MG63 (cell line): Measurements from ENCODE around the gene ZNF385B. TPM values are rescaled to one million over a fixed set of nuclear protein-coding genes. Genes with fewer than 3 reads are reported as not detected.

Experiments
- DNase-seq: peaks from one replicate; pipeline ENCODE4 v3.0.0-alpha.2; 2020
- H3K27me3 ChIP-seq: fragments of 250-450 bp; sonication (Bioruptor Pico); 2 replicates; pipeline ENCODE4 v1.5.1; 2020; ENCODE audit warnings: mild to moderate bottlenecking, moderate library complexity
- H3K36me3 ChIP-seq: fragments of 250-450 bp; sonication (Bioruptor Pico); 2 replicates; pipeline ENCODE4 v1.5.1; 2020; ENCODE audit warnings: mild to moderate bottlenecking, moderate library complexity
- H3K4me3 ChIP-seq: fragments of 250-450 bp; sonication (Bioruptor Pico); 2 replicates; pipeline ENCODE4 v1.5.1; 2020; ENCODE audit warnings: mild to moderate bottlenecking, moderate library complexity
- H3K9me3 ChIP-seq: fragments of 250-450 bp; sonication (Bioruptor Pico); 2 replicates; pipeline ENCODE4 v1.5.1; 2020; ENCODE audit warnings: mild to moderate bottlenecking, moderate library complexity
- total RNA-seq: library from RNA; depleted of rRNA; stranded (reverse); fragments of >200 nt; shearing (Covaris generic); gene quantifications from 2 replicates; pipeline ENCODE4 v1.2.3, GENCODE V29; 2014; ENCODE audit warnings: low replicate concordance

Gene ZNF385B
- total RNA-seq, 1 experiment from 2014 or later: not detected

- Histone ChIP-seq H3K36me3 (no peaks in the 10 kb centered on the region), H3K27me3 (no peaks in the 10 kb centered on the region), H3K4me3 (no peak overlapping the region), H3K9me3 (no peaks in the 10 kb centered on the region)
- no peak for DNase-seq
Measured at GRCh38 chr2:179824961-179825360, 36.5 kb downstream of the ZNF385B start.

DNA sequence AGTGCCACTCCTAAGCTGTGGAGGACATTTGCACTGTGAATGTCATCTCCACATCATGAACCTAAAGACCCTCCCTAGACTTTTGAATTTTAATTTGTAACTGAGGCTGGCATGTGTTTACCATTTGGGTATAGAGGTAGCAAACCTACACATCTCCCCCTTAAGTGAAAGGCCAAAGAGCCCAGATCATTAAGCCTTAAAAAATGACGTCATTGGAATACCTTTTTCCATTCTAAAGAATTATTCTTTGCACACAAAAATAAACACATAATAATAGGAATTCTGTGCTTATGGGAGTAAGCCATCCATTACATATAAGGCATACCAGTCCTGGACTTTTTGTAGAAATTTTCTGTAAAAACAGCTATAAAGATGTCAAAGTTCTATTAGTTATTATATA lies 38.9 kb downstream of the ZNF385B start:
- no peaks in the 10 kb centered on the region for H3K9me3 ChIP-seq

GRCh38 chr2:179818546-179818945 lies 42.9 kb downstream of the ZNF385B start:
- DNase-seq: no peak
- H3K27me3 ChIP-seq: no peaks in the 10 kb centered on the region
- H3K9me3 ChIP-seq: no peaks in the 10 kb centered on the region
- H3K36me3 ChIP-seq: no peaks in the 10 kb centered on the region
- no peak overlapping the region for H3K4me3 ChIP-seq

More for the DNA sequence above, 38.9 kb downstream of the ZNF385B start:
- Histone ChIP-seq H3K36me3 (no peaks in the 10 kb centered on the region), H3K27me3 (no peaks in the 10 kb centered on the region), H3K4me3 (no peak overlapping the region)
- no peak for DNase-seq

GRCh38 chr2:179817181-179817841 lies 44.1 kb downstream of the ZNF385B start:
- no peaks in the 10 kb centered on the region for H3K9me3 ChIP-seq
- H3K27me3 ChIP-seq: no peaks in the 10 kb centered on the region
- H3K36me3 ChIP-seq: no peaks in the 10 kb centered on the region
- no peak overlapping the region for H3K4me3 ChIP-seq
- DNase-seq: peak; percentile 9

GRCh38 chr2:179814050-179814449 lies 47.4 kb downstream of the ZNF385B start:
- DNase-seq: peak; percentile 1

DNA sequence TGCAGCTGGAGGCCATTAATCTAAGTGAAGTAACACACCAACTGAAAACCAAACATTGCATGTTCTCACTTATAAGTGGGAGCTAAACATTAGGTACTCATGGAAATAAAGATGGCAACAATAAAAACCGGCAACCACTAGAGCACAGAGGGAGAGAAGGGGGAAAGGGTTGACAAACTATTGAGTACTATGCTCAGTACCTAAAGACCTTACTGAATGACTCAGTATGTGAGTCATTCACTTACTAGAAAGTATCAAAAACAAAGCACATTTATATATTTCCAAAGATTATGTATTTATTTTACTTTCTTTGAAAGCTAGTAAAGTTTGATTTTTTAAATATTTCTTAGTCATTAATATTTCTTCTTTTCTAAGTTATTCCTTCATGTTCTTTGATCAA lies 48.9 kb downstream of the ZNF385B start:
- Histone ChIP-seq H3K4me3 (no peak overlapping the region), H3K36me3 (no peaks in the 10 kb centered on the region), H3K27me3 (no peaks in the 10 kb centered on the region), H3K9me3 (no peaks in the 10 kb centered on the region)
- DNase-seq: no peak

More at GRCh38 chr2:179814050-179814449, 47.4 kb downstream of the ZNF385B start:
- H3K9me3 ChIP-seq: no peaks in the 10 kb centered on the region
- H3K27me3 ChIP-seq: no peaks in the 10 kb centered on the region
- H3K36me3 ChIP-seq: no peaks in the 10 kb centered on the region
- no peak overlapping the region for H3K4me3 ChIP-seq

- H3K27me3 ChIP-seq: no peaks in the 10 kb centered on the region
- no peaks in the 10 kb centered on the region for H3K9me3 ChIP-seq
- no peak overlapping the region for H3K4me3 ChIP-seq
- DNase-seq: no peak
- no peaks in the 10 kb centered on the region for H3K36me3 ChIP-seq
Measured at GRCh38 chr2:179811042-179811441, 50.4 kb downstream of the ZNF385B start.

- no peak for DNase-seq
- Histone ChIP-seq H3K9me3 (no peaks in the 10 kb centered on the region), H3K27me3 (no peaks in the 10 kb centered on the region)
Measured at GRCh38 chr2:179809606-179810005, 51.8 kb downstream of the ZNF385B start.

GRCh38 chr2:179805001-179805400 lies 56.4 kb downstream of the ZNF385B start:
- peaks cover 4% of the 10 kb centered on the region; the same call in 1 of the 2 replicates for H3K27me3 ChIP-seq
- H3K4me3 ChIP-seq: no peak overlapping the region
- H3K9me3 ChIP-seq: no peaks in the 10 kb centered on the region
- no peaks in the 10 kb centered on the region for H3K36me3 ChIP-seq
- no peak for DNase-seq

More at GRCh38 chr2:179809606-179810005, 51.8 kb downstream of the ZNF385B start:
- no peaks in the 10 kb centered on the region for H3K36me3 ChIP-seq
- H3K4me3 ChIP-seq: no peak overlapping the region

GRCh38 chr2:179804206-179804605 lies 57.2 kb downstream of the ZNF385B start:
- Histone ChIP-seq H3K4me3 (no peak overlapping the region), H3K9me3 (no peaks in the 10 kb centered on the region), H3K27me3 (peaks cover 4% of the 10 kb centered on the region; the same call in 1 of the 2 replicates), H3K36me3 (no peaks in the 10 kb centered on the region)
- no peak for DNase-seq

DNA sequence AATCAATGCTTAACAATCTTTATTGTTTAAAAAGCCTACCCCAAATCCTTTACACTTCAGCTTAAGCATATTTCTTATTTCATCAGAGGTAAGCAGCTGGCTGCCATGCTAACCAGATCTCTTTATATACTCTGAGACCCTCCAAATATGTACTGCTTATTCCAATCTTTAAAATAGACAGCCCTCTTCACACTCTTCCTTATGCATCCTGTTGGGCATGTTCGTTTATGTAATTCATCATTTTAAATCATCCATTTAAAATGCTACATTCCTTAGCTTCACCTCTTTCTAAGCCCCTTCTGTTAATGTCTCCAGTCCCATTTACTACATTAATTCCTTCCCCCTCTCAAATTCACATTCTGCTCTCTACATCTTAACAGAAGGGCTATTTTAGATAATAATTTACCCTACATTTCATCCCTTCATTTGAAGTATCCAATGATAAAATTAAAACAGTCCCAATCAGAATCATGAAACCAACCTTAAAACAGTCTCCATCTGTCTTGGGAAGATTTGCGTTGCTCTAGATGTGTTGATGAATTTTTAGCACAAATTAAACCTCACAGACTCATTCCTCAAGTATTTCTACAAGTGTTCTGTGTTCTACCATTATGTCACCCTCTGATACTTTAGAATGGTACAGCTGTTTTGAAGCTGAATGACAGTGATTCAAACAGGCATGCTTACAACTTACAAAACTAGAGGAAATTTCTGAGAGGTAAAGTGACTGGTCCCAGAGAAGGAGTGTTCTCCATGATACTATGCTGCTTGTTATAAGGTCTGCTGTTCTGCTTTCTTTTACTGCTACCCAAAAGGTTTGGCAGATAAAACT lies 59.1 kb downstream of the ZNF385B start:
- Histone ChIP-seq H3K9me3 (no peaks in the 10 kb centered on the region), H3K27me3 (peaks cover 6% of the 10 kb centered on the region), H3K36me3 (no peaks in the 10 kb centered on the region), H3K4me3 (no peak overlapping the region)
- DNase-seq: no peak

- no peak for DNase-seq
- H3K27me3 ChIP-seq: peaks cover 6% of the 10 kb centered on the region
- no peak overlapping the region for H3K4me3 ChIP-seq
- no peaks in the 10 kb centered on the region for H3K36me3 ChIP-seq
- no peaks in the 10 kb centered on the region for H3K9me3 ChIP-seq
Measured at GRCh38 chr2:179800776-179801175, 60.6 kb downstream of the ZNF385B start.

GRCh38 chr2:179796213-179797007 lies 65.0 kb downstream of the ZNF385B start:
- no peak for DNase-seq
- Histone ChIP-seq H3K36me3 (no peaks in the 10 kb centered on the region), H3K27me3 (peaks cover 6% of the 10 kb centered on the region; the same call in 1 of the 2 replicates), H3K4me3 (no peak overlapping the region), H3K9me3 (no peaks in the 10 kb centered on the region)

GRCh38 chr2:179793902-179794301 lies 67.5 kb downstream of the ZNF385B start:
- Histone ChIP-seq H3K27me3 (peaks cover 2% of the 10 kb centered on the region; the same call in 1 of the 2 replicates), H3K9me3 (no peaks in the 10 kb centered on the region), H3K36me3 (no peaks in the 10 kb centered on the region), H3K4me3 (no peak overlapping the region)
- no peak for DNase-seq

DNA sequence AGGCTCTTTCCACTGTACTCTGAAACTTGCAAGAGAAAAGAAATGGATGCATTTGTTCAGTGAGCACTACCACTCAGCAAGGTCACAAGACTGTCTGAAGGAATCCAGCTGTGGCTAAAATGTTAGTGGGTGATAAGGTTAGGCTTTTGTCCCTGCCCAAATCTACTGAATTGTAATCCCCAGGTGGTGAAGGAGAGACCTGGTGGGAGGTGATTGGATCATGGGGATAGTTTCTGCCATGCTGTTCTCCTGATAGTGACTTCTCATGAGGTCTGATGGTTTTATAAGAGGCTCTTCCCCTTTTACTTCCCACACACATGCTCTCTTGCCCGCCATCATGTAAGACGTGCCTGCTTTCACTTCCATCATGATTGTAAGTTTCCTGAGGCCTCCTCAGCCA lies 68.2 kb downstream of the ZNF385B start:
- Histone ChIP-seq H3K36me3 (no peaks in the 10 kb centered on the region), H3K4me3 (no peak overlapping the region), H3K27me3 (no peaks in the 10 kb centered on the region; the same call in 1 of the 2 replicates), H3K9me3 (no peaks in the 10 kb centered on the region)
- no peak for DNase-seq

- H3K27me3 ChIP-seq: no peaks in the 10 kb centered on the region
- no peaks in the 10 kb centered on the region for H3K36me3 ChIP-seq
- H3K9me3 ChIP-seq: no peaks in the 10 kb centered on the region
- no peak overlapping the region for H3K4me3 ChIP-seq
- DNase-seq: no peak
Measured at GRCh38 chr2:179790235-179791217, 70.9 kb downstream of the ZNF385B start.
